GM12865 (cell line): Measurements from ENCODE around the gene EIF4B.

Source experiments
- DNase-seq: peaks from one replicate; pipeline ENCODE4 v3.0.0; 2010; ENCODE audit warnings: low read depth
- H3K4me3 ChIP-seq: 2 replicates; pipeline ENCODE4 v1.5.1; 2011; ENCODE audit warnings: mild to moderate bottlenecking, low read depth, low read length, control low read depth
- TF ChIP-seq, protein P1 (sequence below): IDR thresholded peaks from 2 replicates; pipeline ENCODE4 v1.5.1; 2011; ENCODE audit warnings: low read length, control low read depth, low read depth, inconsistent platforms; ENCODE audit not compliant: insufficient read depth; ENCODE audit errors: missing control alignments

Gene EIF4B

DNA sequence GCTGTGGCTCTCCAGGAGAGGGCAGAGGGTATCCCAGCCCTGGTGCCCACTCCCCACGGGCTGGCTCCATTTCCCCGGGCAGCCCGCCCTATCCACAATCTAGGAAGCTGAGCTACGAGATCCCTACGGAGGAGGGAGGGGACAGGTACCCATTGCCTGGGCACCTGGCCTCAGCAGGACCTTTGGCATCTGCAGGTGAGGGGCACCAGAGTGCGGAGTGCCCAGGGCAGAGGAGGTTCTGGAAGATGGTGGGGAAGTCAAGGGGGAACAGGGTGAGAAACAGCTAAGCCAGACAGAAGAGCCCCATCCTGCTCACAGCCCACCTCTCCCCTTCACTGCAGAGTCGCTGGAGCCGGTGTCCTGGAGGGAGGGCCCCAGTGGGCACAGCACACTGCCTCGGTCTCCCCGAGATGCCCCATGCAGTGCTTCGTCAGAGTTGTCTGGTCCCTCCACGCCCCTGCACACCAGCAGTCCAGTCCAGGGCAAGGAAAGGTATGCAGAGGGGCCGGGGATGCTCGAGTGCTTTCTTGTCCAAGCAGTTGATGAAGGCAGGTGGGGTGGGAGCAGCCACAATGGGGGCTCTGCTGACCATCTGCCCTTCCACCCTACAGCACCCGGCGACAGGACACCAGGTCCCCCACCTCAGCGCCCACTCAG is 53.9 kb downstream of the EIF4B start:
- DNase-seq: no peak
- TF ChIP-seq, protein P1, sequence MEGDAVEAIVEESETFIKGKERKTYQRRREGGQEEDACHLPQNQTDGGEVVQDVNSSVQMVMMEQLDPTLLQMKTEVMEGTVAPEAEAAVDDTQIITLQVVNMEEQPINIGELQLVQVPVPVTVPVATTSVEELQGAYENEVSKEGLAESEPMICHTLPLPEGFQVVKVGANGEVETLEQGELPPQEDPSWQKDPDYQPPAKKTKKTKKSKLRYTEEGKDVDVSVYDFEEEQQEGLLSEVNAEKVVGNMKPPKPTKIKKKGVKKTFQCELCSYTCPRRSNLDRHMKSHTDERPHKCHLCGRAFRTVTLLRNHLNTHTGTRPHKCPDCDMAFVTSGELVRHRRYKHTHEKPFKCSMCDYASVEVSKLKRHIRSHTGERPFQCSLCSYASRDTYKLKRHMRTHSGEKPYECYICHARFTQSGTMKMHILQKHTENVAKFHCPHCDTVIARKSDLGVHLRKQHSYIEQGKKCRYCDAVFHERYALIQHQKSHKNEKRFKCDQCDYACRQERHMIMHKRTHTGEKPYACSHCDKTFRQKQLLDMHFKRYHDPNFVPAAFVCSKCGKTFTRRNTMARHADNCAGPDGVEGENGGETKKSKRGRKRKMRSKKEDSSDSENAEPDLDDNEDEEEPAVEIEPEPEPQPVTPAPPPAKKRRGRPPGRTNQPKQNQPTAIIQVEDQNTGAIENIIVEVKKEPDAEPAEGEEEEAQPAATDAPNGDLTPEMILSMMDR: no peak
- no peak overlapping the region for H3K4me3 ChIP-seq

DNA sequence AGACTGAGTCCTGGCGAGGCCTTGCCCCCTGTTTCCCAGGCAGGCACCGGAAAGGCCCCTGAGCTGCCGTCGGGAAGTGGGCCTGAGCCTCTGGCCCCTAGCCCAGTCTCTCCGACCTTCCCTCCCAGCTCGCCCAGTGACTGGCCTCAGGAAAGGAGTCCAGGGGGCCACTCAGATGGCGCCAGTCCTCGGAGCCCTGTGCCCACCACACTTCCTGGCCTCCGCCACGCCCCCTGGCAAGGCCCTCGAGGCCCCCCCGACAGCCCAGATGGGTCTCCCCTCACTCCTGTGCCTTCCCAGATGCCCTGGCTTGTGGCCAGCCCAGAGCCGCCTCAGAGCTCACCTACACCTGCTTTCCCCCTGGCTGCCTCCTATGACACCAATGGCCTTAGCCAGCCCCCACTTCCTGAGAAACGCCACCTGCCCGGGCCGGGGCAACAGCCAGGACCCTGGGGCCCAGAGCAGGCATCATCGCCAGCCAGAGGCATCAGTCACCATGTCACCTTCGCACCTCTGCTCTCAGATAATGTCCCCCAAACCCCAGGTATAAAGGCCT is 54.5 kb downstream of the EIF4B start:
- no peak overlapping the region for H3K4me3 ChIP-seq
- TF ChIP-seq, protein P1: no peak
- no peak for DNase-seq

DNA sequence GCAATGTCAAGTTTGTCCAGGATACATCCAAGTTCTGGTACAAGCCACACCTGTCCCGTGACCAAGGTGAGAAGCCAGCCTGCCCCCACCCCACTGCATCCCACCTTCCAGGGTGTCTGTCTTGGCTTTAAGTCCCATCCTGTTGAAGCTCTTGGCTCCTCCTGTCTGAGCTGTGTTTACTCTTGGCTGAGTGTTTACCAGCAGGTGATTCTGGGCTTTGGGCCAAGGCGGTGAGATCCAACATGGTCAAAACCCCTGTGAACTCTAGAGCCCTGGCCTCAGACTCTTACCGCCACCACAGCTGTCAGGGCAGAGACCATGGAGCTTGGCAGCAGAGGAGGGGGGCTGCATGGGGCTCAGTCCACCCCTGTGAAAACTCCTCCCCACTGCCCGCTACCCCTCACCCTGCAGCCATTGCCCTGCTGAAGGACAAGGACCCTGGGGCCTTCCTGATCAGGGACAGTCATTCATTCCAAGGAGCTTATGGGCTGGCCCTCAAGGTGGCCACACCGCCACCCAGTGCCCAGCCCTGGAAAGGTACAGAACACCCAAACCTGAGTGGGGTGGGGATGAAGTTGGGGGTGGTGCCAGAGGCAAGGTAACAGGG is 55.3 kb downstream of the EIF4B start:
- no peak for DNase-seq
- TF ChIP-seq, protein P1: peak; percentile 20
- no peak overlapping the region for H3K4me3 ChIP-seq

- DNase-seq: no peak
- TF ChIP-seq, protein P1: no peak
- H3K4me3 ChIP-seq: no peak overlapping the region
Measured at GRCh38 chr12:53062011-53062961, 56.0 kb downstream of the EIF4B start.

DNA sequence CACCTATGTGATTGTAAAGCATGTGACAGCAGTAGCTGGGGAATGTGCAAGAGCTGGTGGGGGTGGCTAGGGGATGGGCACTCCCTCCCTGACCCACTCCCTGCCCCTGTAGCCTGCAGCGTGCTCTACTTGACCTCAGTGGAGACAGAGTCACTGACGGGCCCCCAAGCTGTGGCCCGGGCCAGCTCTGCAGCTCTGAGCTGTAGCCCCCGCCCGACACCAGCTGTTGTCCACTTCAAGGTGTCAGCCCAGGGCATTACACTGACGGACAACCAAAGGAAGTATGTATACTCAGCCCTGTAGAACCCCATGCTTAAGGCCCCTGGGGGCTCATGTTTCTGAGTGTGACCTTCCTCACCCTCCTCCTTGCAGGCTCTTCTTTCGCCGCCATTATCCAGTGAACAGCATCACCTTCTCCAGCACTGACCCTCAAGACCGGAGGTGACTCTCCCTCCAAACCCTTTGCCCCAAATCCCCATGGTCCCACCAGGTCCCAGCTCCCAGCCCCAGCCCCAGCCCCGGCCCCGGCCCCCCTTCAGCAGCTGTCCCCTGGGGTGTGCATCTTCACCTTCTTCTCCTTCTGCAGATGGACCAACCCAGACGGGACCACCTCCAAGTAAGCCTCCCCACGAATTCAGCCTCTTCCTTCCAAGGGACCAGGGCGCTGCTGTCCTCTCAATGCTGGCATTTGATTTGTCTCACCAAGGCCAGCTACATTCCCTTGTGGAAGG is 56.9 kb downstream of the EIF4B start:
- no peak overlapping the region for H3K4me3 ChIP-seq
- TF ChIP-seq, protein P1: no peak
- DNase-seq: no peak

DNA sequence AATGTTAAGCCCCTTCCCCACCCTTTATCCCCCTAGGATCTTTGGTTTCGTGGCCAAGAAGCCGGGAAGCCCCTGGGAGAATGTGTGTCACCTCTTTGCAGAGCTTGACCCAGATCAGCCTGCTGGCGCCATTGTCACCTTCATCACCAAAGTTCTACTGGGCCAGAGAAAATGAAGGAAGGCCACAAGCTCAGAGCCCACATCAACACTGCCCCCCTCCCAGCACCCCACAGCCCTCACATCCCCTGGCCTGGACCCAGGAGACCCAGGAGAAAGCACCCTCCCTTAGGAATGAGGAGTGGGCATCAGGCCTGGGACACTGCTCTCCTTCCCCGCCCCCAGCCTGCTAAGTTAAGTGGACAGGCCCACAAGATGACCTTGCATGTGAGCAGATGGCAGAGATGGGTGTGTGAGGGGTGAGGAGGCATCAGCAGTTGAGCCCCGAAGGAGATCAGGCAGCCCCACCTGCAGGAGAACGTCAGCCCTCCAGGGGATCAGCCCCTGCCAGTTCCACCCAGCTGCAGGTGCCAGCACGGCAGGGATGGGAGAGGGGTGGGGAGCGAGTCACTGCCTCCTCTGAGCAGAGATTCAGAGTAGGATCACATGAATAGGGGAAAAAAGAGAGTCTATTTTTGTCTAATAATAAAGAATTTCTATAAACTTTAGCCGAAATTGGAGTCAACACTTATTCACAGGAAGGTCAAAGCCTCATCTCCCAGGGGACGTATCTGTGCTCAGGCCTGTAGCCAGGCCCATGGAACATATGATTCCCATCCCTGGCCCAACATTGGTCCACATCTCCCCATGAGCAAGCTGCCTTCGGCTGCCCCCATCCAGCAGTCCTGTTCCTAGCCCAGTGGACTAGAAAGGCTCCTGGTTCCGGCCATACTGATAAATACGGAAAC is 57.7 kb downstream of the EIF4B start:
- TF ChIP-seq, protein P1: no peak
- no peak for DNase-seq
- H3K4me3 ChIP-seq: no peak overlapping the region
